CD4-positive, alpha-beta T cell treated with Interleukin-17A for 4 hours (primary cell): ENCODE data around the gene EIF4G3.
A peak's percentile ranks its signal among the peaks of the same experiment; 100 is the strongest.
"Not testable (repeated sequence)": the region's sequence is repeated elsewhere in the genome, so short reads cannot be mapped to it uniquely, and the experiment has no call there.

Experiments used
- DNase-seq: peaks from one replicate; pipeline ENCODE4 v3.0.0-alpha.2; 2020; ENCODE audit warnings: mixed read lengths

Gene EIF4G3, protein sequence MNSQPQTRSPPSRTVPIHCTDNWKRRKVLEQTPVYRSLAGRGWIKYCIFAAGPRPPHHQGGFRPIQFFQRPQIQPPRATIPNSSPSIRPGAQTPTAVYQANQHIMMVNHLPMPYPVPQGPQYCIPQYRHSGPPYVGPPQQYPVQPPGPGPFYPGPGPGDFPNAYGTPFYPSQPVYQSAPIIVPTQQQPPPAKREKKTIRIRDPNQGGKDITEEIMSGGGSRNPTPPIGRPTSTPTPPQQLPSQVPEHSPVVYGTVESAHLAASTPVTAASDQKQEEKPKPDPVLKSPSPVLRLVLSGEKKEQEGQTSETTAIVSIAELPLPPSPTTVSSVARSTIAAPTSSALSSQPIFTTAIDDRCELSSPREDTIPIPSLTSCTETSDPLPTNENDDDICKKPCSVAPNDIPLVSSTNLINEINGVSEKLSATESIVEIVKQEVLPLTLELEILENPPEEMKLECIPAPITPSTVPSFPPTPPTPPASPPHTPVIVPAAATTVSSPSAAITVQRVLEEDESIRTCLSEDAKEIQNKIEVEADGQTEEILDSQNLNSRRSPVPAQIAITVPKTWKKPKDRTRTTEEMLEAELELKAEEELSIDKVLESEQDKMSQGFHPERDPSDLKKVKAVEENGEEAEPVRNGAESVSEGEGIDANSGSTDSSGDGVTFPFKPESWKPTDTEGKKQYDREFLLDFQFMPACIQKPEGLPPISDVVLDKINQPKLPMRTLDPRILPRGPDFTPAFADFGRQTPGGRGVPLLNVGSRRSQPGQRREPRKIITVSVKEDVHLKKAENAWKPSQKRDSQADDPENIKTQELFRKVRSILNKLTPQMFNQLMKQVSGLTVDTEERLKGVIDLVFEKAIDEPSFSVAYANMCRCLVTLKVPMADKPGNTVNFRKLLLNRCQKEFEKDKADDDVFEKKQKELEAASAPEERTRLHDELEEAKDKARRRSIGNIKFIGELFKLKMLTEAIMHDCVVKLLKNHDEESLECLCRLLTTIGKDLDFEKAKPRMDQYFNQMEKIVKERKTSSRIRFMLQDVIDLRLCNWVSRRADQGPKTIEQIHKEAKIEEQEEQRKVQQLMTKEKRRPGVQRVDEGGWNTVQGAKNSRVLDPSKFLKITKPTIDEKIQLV (N-terminal part only)

DNA sequence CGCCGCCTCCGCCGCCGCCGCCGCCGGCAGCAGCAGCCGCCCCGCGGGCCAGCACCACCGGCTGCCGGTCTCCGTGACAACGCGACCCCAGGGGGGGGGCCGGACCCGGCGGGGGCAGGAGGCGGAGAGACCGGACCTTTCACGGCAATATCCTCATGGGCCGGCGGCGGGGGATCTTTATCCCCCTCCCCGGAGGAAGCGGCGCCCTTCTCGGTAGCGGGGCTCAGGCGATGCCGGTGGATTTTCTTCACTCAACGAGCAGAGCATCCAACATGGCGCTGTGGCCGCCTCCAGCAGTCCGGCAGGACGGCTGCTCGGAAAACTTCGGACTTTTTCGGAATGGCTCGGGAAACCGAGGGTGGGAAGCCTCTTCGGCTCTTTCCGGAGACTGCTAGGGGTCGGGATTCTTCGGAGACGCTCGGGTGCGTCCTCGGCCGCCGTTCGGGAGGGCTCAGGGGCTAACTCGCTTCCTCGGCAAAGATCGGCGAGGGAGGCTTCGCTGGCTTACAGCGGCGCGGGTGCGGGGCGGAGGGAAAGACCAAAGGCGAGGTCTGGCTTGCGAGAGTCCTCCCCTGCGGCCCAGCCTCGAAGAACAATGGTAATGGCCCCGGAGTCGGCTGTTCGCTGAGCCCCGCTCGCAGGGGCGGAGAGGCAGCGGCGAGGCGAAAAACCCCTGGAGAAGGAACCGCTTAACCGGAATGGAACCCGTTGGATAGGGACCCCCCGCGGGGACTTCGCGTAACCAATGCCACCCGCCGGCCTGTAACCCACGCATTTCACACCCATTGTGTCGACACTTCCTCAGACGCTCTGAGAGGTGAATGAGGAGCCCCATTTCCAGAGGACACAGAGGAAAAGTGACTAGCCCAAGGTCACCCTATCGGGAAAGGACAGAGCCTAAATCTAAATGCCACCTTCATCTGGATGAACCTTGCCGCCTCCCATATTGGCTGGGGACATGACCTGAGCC, at the start of gene EIF4G3:
TSS of gene EIF4G3 (minus strand) at position 312 of the 970 bp plus-strand sequence. CDS start 174,155 bp downstream, outside the sequence.
- peak; percentile 99 for DNase-seq

DNA sequence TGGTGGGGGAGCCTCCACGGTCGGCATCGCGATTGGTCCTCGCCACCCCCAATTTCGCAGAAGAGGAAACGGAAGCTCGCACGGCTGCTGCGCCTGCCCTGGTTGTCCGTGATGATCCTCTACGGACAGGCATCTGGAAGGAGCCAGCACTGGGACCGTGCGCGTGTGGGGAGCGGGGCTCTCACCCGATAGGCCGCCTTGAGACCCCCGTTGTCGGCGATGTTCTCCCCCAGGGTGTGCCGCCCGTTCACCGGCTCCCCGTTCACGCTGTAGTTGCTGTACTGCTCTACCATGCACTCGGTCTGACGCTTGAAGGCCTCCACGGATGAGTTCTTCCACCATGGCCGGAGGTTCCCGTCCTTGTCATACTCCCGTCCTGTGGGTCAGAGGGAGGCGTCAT, 48.4 kb upstream of the EIF4G3 start:
- no peak for DNase-seq

DNA sequence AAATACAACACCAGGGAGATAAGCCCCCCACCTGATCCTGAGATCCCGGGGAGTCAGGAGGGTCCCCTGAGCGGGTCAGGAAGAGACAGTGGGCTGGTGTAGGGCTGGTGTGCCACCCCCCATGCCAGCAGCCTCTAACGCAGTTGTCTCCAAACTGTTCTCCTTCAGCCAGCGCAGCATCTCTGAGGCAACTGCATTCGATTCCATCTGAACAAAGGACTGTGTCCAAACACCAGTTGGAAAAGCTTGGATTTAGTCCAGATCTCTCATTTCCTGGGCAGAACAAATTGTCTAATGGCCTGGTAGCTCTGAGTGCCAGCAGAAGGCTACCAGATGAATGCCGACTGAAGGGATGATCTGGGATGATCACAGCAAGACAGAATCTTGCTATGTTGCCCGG, 44.1 kb upstream of the EIF4G3 start:
- DNase-seq = no peak

DNA sequence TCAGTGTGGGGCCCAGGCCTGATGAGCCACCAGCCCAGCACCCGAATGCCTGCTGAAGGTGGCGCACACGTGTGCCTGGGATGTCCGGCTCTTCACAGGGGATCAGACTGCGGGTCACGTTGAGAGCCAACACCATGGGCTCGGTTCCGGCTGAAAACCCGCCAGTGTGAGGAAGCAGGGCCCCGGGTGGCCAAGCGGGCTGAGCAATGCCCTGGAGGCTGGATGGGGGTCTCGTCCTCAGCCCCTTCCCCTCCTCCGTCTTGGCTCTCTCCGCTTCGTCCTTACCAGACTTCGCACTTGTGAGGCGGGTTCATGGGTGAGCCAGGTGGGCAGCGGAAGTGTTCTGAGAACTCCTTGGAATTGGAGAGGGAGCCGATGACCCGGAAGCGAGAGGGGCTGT, 43.0 kb upstream of the EIF4G3 start:
- no peak for DNase-seq

DNA sequence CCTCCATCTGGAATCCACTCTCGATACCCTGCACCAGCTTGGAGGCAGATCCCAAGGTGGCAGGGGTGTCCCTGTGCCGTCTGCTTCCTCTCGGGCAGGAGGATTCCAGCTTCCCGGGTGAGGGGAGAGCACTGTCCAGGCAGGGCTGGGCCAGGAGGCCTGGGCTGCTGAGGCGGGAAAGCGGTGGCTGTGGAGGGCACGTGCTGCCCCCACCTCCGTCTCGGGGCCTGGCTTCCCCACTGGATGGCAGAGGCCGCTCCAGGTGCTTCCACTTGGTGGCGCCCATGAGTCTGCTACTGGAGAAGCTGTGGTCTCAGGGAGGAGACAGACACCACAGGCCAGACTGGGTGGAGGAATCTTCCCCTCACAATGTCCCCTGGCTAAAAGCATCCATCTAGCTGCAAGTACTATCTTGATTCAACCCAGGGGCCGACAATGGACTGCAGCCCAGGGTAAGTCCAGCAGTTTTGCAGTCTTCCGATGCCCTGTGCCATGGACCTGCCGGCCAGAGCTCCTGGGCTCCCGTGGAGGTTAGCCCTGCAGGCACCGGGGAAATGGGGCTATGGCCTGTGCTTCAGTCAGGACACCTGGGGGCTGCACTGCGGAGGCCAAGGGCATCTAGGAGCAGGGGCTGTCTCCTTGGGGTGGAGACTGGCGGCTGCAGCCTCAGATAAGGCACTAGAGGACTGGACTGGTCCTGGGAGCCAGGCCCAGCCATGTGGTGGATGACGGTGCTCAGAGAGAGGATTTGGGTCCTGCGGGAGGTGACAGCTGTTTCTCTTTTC, 41.3 kb upstream of the EIF4G3 start:
- DNase-seq = peak; percentile 42

DNA sequence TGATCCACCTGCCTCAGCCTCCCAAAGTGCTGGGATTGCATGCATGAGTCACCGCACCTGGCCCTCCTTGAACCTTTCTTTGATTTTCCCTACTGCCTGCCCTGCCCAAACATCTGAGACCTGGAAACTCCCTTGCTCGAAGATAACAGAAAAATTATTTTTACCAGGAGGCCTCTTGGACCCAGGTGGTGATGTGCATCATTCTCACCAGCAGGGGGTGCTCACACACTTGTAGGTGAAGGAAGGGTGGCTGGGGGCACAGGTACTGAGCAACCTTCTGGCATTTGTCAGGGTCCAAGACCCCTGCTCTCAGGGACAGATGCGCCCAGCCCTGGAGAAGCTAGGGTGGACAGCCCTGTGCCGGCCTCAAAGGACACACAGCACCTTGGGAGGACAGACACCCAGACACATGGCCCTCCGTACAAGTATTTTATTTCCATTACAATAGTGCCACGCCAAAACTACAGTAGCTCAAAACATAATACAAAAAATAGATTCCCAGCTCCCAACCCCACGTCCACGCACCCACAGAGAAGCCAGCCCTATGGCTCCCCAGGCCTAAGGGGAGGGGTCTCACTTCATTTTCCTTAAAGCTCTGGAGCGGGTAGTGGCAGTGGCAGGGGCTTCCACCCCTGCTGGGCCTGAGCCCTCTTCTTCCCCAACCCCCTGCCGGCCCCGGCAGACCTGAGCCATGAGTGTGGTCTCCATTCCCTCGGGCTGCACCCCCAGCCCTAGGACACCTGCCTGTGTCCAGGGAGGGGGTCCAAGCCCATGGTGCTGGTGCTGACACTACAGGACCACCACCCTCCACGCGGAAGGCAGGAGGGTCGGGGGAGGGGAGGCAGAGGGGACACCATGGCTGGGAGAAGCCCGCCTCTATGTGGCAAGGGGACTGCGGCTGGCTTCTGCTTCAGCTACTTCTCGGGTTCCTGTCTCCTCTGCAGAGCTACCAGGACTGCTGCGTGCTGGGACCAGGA, 40.4 kb upstream of the EIF4G3 start:
- peak; percentile 76 for DNase-seq

DNA sequence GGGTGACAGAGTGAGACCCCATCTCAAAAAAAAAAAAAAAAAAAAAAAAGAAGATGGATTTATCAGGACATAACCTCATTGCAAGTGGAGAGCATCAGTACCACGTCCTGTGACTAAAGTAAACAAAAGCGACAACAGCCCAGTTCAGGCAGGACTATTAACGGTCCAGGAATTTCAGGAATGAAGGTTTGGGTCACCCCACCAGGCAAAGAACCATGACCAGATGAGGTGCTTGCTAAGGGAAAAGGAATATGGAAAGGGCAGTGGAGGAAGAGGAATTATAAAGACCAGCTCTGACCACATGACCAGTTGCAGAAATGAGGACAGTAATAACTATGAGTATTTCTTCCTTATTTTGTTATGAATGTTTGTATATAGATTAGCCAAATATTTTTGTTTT, 35.4 kb upstream of the EIF4G3 start:
- no peak for DNase-seq

DNA sequence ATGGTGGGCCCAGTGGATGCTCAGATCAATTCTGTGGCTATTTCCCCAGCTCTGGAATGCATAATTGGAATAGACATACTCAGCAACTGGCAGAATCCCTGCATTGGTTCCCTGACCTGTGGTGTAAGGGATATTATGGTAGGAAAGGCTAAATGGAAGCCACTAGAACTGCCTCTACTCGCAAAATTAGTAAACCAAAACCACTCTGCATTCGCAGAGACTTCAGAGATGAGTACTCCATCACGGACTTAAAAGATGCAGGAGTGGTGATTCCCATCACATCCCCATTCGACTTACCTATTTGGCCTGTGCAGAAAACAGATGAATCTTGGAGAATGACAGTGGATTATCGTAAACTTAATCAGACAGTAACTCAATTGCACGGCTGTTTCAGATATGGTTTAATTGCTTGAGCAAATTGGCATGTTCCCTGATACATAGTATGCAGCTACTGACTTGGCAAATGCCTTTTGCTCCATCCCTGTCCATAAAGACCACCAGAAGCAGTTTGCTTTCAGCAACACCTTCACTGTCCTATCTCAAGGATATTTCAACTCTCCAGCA, 31.5 kb upstream of the EIF4G3 start:
- DNase-seq = not testable (repeated sequence)

DNA sequence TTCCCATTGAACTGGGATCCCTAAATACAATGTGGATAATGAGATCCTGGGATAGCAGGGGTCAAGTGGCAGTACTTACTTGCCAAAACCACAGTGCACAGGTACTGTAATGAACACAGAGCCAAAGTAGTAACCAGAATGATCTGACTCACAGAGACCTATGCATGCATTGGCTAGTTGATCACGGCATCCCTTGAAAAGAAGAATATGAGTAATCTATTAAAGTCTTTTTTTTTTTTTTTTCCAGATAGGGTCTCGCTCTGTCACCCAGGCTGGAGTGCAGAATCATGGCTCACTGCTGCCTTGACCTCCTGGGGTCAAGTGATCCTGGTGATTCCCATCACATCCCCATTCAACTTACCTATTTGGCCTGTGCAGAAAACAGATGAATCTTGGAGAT, 29.4 kb upstream of the EIF4G3 start:
- DNase-seq = no peak

DNA sequence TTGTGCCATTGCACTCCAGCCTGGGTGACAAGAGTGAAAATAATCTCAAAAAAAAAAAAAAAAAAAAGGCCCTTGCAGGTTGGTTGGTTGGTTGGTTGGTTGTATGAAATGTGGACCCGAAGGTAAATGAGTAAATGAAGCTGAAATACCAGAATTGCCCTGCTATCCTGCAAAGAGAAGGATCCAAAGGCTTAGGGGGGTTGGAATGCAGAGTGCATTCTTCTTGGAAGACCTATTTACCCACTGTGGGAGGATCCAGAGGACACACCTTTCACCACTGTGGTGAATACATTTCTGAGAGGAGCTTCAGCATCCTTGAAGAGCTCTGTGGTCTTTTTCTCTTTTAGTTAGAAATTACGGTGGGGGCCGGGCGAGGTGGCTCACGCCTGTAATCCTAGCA, 28.7 kb upstream of the EIF4G3 start:
- DNase-seq = no peak

DNA sequence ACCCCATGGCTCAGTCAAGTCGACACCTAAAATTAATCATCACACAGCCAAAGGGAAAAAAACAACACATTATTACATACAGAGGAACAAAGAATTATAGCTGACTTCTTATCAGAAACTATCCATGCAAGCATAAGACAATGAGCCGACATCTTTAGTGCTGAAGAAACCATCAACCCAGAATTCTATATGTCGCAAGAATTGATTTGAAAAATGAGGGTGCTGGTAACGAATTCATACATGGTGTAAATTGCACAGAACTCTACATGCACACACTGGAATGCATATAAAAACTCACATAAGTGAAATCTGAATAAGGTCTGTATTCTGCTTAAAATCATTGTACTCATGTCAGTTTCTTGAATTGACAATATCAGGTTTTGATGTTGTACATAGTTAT, 25.0 kb upstream of the EIF4G3 start:
- DNase-seq = no peak

DNA sequence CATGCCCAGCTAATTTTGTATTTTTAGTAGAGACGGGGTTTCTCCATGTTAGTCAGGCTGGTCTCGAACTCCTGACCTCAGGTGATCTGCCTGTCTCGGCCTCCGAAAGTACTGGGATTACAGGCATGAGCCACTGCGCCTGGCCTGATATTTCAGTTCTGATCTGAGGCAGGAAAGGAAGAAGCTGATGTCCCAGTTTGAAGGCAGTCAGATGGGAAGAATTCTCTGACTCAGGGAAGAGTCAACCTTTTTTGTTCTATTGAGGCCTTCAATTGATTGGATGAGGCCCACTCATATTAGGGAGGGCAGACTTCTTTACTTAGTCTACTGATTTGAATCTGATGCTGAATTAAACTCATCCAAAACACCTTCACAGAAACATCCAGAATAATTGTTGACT, 24.5 kb upstream of the EIF4G3 start:
- DNase-seq = not testable (repeated sequence)

DNA sequence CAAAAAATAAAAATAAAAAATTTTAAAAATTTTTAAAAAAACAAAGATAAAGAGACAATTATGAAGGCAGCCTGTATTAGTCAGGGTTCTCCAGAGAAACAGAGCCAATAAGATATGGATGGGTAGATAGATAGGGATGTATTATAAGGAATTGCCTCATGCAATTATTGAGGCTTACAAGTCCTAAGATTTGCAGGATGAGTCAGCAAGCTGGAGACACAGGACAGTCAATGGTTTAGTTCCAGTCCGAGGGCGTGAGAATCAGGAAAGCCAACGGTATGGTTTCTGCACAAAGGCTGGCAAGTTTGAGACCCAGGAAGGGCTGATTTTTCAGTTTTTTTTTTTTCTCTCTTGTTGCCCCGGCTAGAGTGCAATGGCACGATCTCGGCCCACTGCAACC, 24.1 kb upstream of the EIF4G3 start:
- no peak for DNase-seq

DNA sequence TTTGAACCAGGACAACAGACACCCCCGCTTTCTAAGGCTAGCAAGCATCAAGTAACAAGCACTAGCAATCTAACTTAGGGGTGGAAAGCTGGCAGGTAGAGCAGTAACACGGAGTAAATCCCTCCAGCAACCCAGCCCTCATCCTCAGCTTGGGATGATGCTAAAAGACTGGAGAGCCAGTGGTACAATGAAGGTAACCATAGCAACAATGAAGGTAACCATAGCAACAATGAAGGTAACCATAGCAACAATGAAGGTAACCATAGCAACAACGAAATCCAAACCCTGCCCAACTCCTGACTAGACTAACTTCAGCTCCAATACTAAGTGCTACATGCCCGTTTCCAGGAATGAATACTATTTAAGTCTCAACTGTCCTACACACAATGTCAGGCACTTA, 22.2 kb upstream of the EIF4G3 start:
- DNase-seq = no peak

DNA sequence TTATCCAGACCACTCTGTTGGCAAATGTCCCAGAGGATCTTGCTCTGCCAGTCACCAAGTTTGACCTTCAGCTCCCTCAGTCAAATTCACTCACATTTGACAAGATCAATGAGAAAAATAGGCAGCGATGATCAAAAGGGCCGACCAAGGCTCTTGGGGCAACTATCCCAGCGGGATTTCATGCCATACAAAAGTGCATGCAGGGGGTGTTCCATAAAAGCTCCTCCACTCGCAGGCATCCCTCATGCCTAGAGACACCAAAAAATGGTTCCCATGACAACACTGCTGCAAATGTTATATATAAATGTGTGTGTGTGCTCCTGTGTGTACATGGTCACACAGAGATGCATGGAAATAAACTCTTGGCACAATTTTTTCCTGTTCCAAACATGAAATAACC, 16.2 kb upstream of the EIF4G3 start:
- DNase-seq = no peak

DNA sequence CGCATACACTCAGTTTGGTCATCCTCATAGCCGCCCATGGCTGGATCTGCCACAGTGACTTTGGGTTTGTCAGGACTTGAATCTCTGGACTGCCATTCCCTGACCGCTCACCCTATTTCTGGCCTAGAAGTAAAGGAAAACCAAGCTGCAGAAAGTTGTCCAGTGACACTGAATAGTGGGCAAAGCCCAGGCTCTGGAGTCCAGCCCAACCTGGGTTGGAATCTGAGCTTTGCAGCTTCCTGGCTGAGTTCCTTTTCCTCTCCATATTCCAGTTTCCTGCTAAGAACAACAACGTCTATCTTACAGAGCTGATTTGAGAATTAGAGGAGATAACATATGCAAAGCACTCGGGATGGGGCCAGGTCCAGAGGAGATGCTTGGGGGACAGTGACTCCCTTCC, 15.6 kb upstream of the EIF4G3 start:
- no peak for DNase-seq

DNA sequence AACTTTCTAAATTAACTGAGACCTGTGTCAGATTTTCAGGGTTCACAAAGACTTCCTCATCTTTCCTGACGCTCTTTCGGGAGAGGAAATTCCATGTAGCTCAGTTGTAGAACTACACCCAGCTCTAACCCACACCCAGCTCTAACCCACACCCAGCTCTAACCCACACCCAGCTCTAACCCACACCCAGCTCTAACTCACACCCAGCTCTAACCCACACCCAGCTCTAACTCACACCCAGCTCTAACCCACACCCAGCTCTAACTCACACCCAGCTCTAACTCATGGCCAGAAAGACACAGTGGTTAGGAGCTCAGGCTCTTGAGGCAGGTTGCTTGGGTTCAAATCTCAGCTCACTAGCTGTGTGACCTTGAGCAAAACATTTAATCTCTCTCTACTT, 14.1 kb upstream of the EIF4G3 start:
- not testable (repeated sequence) for DNase-seq

DNA sequence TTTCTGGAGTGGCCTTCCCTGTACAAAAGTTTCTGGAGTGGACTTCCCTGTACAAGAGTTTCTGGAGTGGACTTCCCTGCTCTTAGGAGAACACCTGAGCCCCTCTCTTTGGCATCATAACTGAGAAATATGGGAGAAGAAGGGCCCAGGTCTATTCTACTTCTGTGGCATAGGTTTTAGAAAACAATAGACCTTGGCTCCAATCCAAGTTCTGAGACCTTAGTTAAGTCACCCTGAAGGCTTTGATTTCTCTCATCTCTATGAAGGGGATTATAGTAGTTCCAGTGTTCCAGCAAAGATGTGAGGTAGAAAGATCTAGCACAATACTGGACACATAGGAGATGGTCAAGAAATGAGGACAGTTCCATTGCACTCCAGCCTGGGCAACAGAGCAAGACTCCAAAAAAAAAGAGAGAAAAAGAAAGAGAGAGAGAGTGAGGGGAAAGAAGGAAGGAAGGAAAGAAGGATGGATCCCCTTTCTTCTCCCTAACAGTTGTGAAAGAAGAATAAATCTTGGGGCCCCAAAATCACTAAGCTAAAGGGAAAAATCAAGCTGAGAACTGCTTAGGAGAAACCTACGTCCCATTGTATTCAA, 13.3 kb upstream of the EIF4G3 start:
- no peak for DNase-seq

DNA sequence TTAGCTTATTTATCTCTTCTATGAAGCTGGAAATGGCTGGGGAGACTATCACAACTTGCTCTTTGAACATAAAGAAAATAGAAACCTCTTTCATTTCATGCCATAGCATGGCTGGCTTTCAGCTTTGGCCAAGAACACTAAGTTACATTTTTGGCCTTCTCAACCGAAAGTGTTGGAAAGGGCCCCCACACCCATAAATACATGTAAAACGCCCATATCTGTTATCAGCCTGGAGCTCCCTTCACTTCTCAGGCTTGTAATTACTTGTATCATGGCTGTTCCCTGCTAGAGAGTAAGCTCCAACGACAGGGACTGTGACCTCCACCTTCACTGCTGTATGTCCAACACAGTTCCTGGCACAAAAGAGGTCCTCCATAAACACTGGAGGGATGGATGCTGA, 12.7 kb upstream of the EIF4G3 start:
- DNase-seq = no peak
